ENCODE data around the gene ZRANB1.

DNA sequence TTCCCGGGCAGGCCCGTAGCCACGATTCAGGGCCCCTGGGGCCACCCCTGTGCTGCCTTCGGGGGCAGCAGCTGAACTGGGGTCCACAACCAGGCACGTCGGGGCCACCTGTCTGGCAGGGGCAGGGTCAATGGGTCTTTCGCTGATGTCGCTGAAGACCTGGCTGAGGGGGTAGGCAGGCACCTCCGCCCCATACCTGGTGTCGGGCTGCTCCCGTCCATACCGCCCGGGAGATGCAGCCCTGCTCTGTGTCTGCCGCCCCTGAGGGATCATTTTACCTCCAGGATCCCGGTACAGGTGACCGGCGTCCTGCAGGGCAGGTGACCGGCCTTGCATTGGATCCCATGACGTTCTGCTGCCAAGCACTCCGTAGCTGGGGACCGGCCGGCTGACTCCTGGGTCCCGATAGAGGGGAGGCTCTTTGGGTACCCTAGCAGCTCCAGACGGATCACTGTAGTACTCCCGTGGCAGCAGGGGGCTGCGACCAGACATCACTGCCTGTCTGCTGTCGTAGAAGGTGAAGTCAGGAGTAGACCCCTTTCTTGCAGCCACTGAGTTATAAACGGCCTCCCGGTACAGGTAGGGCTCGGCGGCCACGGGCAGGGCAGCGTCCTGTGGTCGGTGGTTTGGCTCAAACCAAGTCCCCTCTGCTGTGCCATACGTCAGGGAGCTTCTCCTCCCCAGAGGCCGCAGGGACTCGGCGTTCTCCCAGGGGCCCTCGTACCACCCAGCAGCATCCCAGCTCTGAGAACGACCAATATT, 85.2 kb downstream of the ZRANB1 start:
- TF ChIP-seq, protein P1, sequence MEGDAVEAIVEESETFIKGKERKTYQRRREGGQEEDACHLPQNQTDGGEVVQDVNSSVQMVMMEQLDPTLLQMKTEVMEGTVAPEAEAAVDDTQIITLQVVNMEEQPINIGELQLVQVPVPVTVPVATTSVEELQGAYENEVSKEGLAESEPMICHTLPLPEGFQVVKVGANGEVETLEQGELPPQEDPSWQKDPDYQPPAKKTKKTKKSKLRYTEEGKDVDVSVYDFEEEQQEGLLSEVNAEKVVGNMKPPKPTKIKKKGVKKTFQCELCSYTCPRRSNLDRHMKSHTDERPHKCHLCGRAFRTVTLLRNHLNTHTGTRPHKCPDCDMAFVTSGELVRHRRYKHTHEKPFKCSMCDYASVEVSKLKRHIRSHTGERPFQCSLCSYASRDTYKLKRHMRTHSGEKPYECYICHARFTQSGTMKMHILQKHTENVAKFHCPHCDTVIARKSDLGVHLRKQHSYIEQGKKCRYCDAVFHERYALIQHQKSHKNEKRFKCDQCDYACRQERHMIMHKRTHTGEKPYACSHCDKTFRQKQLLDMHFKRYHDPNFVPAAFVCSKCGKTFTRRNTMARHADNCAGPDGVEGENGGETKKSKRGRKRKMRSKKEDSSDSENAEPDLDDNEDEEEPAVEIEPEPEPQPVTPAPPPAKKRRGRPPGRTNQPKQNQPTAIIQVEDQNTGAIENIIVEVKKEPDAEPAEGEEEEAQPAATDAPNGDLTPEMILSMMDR (IDR thresholded peaks at IDR 0.05): no peak
- TF ChIP-seq POLR2A (IDR thresholded peaks at IDR 0.05): no peak
- no peak for TF ChIP-seq POLR2AphosphoS5 (IDR thresholded peaks at IDR 0.05)

Measured in prostate gland (tissue), 2 donors.